ENCODE measurements around the gene CHID1.

CHID1 gene

GRCh38 chr11:917426-917825, 6.8 kb upstream of the CHID1 start:
- Histone ChIP-seq H3K36me3 (ENCODE audit: control insufficient read depth, insufficient read depth, low read length) (no peaks in the 10 kb centered on the region), H3K27me3 (replicated peaks; ENCODE audit: control insufficient read depth, insufficient read depth, low read length) (no peaks in the 10 kb centered on the region), H3K4me3 (replicated peaks; ENCODE audit: low read depth, low read length) (no peak overlapping the region)
- TF ChIP-seq, protein P1, sequence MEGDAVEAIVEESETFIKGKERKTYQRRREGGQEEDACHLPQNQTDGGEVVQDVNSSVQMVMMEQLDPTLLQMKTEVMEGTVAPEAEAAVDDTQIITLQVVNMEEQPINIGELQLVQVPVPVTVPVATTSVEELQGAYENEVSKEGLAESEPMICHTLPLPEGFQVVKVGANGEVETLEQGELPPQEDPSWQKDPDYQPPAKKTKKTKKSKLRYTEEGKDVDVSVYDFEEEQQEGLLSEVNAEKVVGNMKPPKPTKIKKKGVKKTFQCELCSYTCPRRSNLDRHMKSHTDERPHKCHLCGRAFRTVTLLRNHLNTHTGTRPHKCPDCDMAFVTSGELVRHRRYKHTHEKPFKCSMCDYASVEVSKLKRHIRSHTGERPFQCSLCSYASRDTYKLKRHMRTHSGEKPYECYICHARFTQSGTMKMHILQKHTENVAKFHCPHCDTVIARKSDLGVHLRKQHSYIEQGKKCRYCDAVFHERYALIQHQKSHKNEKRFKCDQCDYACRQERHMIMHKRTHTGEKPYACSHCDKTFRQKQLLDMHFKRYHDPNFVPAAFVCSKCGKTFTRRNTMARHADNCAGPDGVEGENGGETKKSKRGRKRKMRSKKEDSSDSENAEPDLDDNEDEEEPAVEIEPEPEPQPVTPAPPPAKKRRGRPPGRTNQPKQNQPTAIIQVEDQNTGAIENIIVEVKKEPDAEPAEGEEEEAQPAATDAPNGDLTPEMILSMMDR (IDR thresholded peaks at IDR 0.05; ENCODE audit: insufficient read depth, low read length, poor library complexity, severe bottlenecking): no peak
- DNase-seq (ENCODE audit: extremely low read depth, insufficient read length): no peak

- TF ChIP-seq, protein P1 (IDR thresholded peaks at IDR 0.05; ENCODE audit: insufficient read depth, low read length, poor library complexity, severe bottlenecking): no peak
- no peak for DNase-seq (ENCODE audit: extremely low read depth, insufficient read length)
- Histone ChIP-seq H3K27me3 (replicated peaks; ENCODE audit: control insufficient read depth, insufficient read depth, low read length) (no peaks in the 10 kb centered on the region), H3K4me3 (replicated peaks; ENCODE audit: low read depth, low read length) (no peak overlapping the region), H3K36me3 (ENCODE audit: control insufficient read depth, insufficient read depth, low read length) (no peaks in the 10 kb centered on the region)
These were observed 4.3 kb upstream of the CHID1 start for GRCh38 chr11:914747-915501.

- no peaks in the 10 kb centered on the region for H3K27me3 ChIP-seq (replicated peaks; ENCODE audit: control insufficient read depth, insufficient read depth, low read length)
- DNase-seq (ENCODE audit: extremely low read depth, insufficient read length): no peak
- H3K36me3 ChIP-seq (ENCODE audit: control insufficient read depth, insufficient read depth, low read length): no peaks in the 10 kb centered on the region
- TF ChIP-seq, protein P1 (IDR thresholded peaks at IDR 0.05; ENCODE audit: insufficient read depth, low read length, poor library complexity, severe bottlenecking): no peak
- no peak overlapping the region for H3K4me3 ChIP-seq (replicated peaks; ENCODE audit: low read depth, low read length)
These were observed 3.6 kb upstream of the CHID1 start for GRCh38 chr11:914204-914603.

DNA sequence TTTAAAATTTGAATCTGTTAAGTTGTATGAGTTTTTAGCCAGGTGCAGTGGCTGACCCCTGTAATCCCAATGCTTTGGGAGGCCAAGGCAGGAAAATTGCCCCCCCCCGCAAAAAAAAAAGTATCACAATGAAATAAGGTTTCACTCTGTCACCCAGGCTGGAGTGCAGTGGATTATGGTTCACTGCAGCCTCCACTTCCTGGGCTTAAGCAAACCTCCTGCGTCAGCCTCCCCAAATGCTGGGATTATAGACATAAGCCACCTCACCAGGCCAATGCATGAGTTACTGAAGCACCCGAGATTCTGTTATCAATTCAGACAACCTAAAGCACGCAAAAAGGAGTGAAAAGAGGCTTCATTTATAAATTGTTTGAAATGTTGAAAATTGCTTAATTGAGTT, 2.4 kb upstream of the CHID1 start:
- H3K27me3 ChIP-seq (replicated peaks; ENCODE audit: control insufficient read depth, insufficient read depth, low read length): no peaks in the 10 kb centered on the region
- TF ChIP-seq, protein P1 (IDR thresholded peaks at IDR 0.05; ENCODE audit: insufficient read depth, low read length, poor library complexity, severe bottlenecking): no peak
- DNase-seq (ENCODE audit: extremely low read depth, insufficient read length): no peak
- H3K36me3 ChIP-seq (ENCODE audit: control insufficient read depth, insufficient read depth, low read length): no peaks in the 10 kb centered on the region
- no peak overlapping the region for H3K4me3 ChIP-seq (replicated peaks; ENCODE audit: low read depth, low read length)

- Histone ChIP-seq H3K4me3 (replicated peaks; ENCODE audit: low read depth, low read length) (no peak overlapping the region), H3K27me3 (replicated peaks; ENCODE audit: control insufficient read depth, insufficient read depth, low read length) (no peaks in the 10 kb centered on the region), H3K36me3 (ENCODE audit: control insufficient read depth, insufficient read depth, low read length) (no peaks in the 10 kb centered on the region)
- TF ChIP-seq, protein P1 (IDR thresholded peaks at IDR 0.05; ENCODE audit: insufficient read depth, low read length, poor library complexity, severe bottlenecking): no peak
- DNase-seq (ENCODE audit: extremely low read depth, insufficient read length): no peak
These were observed 1.7 kb upstream of the CHID1 start for GRCh38 chr11:912266-912665.

- H3K36me3 ChIP-seq (ENCODE audit: control insufficient read depth, insufficient read depth, low read length): no peaks in the 10 kb centered on the region
- H3K4me3 ChIP-seq (replicated peaks; ENCODE audit: low read depth, low read length): 0 out of 2 replicates have a peak overlapping the region, but pooled peaks have one; percentile 72
- TF ChIP-seq, protein P1 (IDR thresholded peaks at IDR 0.05; ENCODE audit: insufficient read depth, low read length, poor library complexity, severe bottlenecking): no peak
- DNase-seq (ENCODE audit: extremely low read depth, insufficient read length): no peak
- H3K27me3 ChIP-seq (replicated peaks; ENCODE audit: control insufficient read depth, insufficient read depth, low read length): no peaks in the 10 kb centered on the region
These were observed 1.2 kb upstream of the CHID1 start for GRCh38 chr11:911890-912219.
